ENCODE measurements around the gene HABP2. TPM values are rescaled to one million over a fixed set of nuclear protein-coding genes. Genes with fewer than 3 reads are reported as not detected.

The HABP2 gene
- total and polyA plus RNA-seq, 2 of the 4 experiments (the other 2 are of a cell fraction) = not detected

GRCh38 chr10:113523628-113524027, 29.2 kb upstream of the HABP2 start:
- Histone ChIP-seq H3K9ac (ENCODE audit: low read depth, low read length) (no peak overlapping the region), H4K20me1 (ENCODE audit: insufficient read depth, low read length) (no peaks in the 10 kb centered on the region), H3K23ac (ENCODE audit: low read depth, low read length) (no peak overlapping the region), H3K4me1 (ENCODE audit: control insufficient read depth, insufficient read depth, low read length) (no peaks in the 10 kb centered on the region), H3K14ac (replicated peaks; ENCODE audit: low read depth, low read length) (no peak overlapping the region), H3K4me2 (ENCODE audit: low read depth, low read length) (no peak overlapping the region), H2BK15ac (ENCODE audit: low read depth, low read length) (no peak overlapping the region), H3K9me1 (ENCODE audit: insufficient read depth, low read length) (no peaks in the 10 kb centered on the region), H3K4me3 (ENCODE audit: insufficient read depth, low read depth, low read length) (no peak overlapping the region), H3K4ac (ENCODE audit: low read depth, low read length) (no peak overlapping the region), H4K5ac (ENCODE audit: low read depth, low read length) (no peak overlapping the region), H4K8ac (ENCODE audit: low read depth in 2 of 2, low read length in 2 of 2) (no peak overlapping the region), H2AK9ac (replicated peaks; ENCODE audit: low read depth, low read length, poor library complexity) (no peak overlapping the region), H3K9me3 (ENCODE audit: control insufficient read depth, insufficient read depth, low read length) (no peaks in the 10 kb centered on the region), H2AFZ (replicated peaks; ENCODE audit: low read length, poor library complexity) (no peak overlapping the region), H2BK120ac (ENCODE audit: low read depth, low read length) (no peak overlapping the region), H3K79me1 (ENCODE audit: low read depth in 1 of 2, low read length in 2 of 2) (no peaks in the 10 kb centered on the region), H2AK5ac (ENCODE audit: low read depth, low read length) (no peak overlapping the region), H3K27me3 (ENCODE audit: control insufficient read depth, insufficient read depth, low read length) (no peaks in the 10 kb centered on the region), H2BK20ac (ENCODE audit: low read depth, low read length) (no peak overlapping the region), H3K27ac (ENCODE audit: insufficient read depth, low read length) (no peak overlapping the region), H2BK5ac (ENCODE audit: low read depth, low read length, poor library complexity, severe bottlenecking) (no peak overlapping the region), H4K91ac (ENCODE audit: insufficient read depth, low read depth, low read length) (no peak overlapping the region), H3K56ac (ENCODE audit: extremely low read depth, insufficient read depth, low read length) (no peak overlapping the region), H3K18ac (ENCODE audit: low read depth, low read length) (no peak overlapping the region), H3K36me3 (ENCODE audit: control insufficient read depth, insufficient read depth, low read length) (no peaks in the 10 kb centered on the region)
- in situ Hi-C loops (cut with MboI; ENCODE audit: low sequenced_read_pairs) (no loop called here), intact Hi-C loops (cut with micrococcal nuclease) (loop anchor here (10.0 kb wide), 1 partner anchor 399 kb away; no protein-coding TSS in a partner anchor), dilution Hi-C loops (cut with HindIII; ENCODE audit: low sequenced_read_pairs, unreplicated experiment) (no loop called here)
- WGBS, 2 experiments (ENCODE audit: extremely low coverage in 2 of 2, insufficient read length in 1 of 2) = no CpG with 5 or more reads among the region's 1 CpG
- POLR2A ChIA-PET (ENCODE audit: unreplicated experiment) = no interaction called here
- ATAC-seq (ENCODE audit: low read depth) = no peak
- BruUV-seq (replicated peaks) = no TSS peak
- CTCF ChIA-PET = interaction anchor here (0.6 kb wide), 1 partner anchor 1676 kb away, joined by 6 read pairs; no protein-coding TSS in a partner anchor
- TF ChIP-seq SMC3 (IDR thresholded peaks at IDR 0.05; ENCODE audit: low read depth, low read length) = no peak
- TF ChIP-seq POLR2A (IDR thresholded peaks at IDR 0.05; ENCODE audit: low read depth, low read length) = no peak
- TF ChIP-seq FOS (IDR thresholded peaks at IDR 0.05; ENCODE audit: low read depth, low read length) = no peak
- no peak for TF ChIP-seq RAD21 (IDR thresholded peaks at IDR 0.05; ENCODE audit: low read length)
- no peak for TF ChIP-seq USF2 (IDR thresholded peaks at IDR 0.05; ENCODE audit: low read depth, low read length)
- no peak for DNase-seq

All from IMR-90 (cell line).